Right lobe of liver (tissue), 4 donors: Measurements from ENCODE around the gene CASP6.

Experiments used
- POLR2A ChIP-seq: fragments of 450-650 bp; IDR thresholded peaks from one replicate; pipeline ENCODE4 v1.6.1; 2017; ENCODE audit warnings: antibody characterized with exemption, mild to moderate bottlenecking
- TF ChIP-seq, protein P1 (sequence below), 4 donors: fragments of 200-600 bp in 3 of 4; fragments of 450-650 bp in 1 of 4; IDR thresholded peaks; one replicate each; pipeline versions ENCODE4 v1.5.1 to v1.8.0; 2016 to 2022; ENCODE audit warnings: antibody characterized with exemption in 4 of 4, mild to moderate bottlenecking in 2 of 4
- donor health status: DM: no; HTN: no; CAD: no.
- donor health status: DM: no; HTN: no; CAD: no.
- donor health status: DM: no; HTN: yes; CAD: no.

DNA sequence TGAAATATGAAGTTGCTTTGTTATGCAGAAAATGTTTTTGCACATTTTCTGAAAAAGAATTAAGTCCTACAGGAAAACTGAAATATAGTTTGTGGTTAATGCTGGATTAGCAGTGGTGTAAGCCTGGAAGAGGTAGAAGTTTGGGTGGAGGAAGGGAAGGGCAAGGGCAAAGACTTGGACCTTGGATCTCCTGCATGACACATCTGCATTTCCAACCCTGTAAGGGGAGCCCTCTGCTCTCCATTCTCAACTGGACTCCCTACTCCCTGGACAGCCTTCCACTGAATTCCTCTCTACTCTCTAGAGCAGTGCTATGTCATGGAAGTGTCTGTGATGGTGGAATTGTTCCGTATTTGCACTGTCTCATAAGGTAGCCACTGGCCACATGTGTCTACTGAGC, 4.6 kb downstream of the CASP6 start:
- TF ChIP-seq, protein P1, sequence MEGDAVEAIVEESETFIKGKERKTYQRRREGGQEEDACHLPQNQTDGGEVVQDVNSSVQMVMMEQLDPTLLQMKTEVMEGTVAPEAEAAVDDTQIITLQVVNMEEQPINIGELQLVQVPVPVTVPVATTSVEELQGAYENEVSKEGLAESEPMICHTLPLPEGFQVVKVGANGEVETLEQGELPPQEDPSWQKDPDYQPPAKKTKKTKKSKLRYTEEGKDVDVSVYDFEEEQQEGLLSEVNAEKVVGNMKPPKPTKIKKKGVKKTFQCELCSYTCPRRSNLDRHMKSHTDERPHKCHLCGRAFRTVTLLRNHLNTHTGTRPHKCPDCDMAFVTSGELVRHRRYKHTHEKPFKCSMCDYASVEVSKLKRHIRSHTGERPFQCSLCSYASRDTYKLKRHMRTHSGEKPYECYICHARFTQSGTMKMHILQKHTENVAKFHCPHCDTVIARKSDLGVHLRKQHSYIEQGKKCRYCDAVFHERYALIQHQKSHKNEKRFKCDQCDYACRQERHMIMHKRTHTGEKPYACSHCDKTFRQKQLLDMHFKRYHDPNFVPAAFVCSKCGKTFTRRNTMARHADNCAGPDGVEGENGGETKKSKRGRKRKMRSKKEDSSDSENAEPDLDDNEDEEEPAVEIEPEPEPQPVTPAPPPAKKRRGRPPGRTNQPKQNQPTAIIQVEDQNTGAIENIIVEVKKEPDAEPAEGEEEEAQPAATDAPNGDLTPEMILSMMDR (IDR thresholded peaks at IDR 0.05): no peak
- TF ChIP-seq POLR2A: no peak
